ENCODE results near the gene MYRF. TPM values are rescaled to one million over a fixed set of nuclear protein-coding genes. Genes with fewer than 3 reads are reported as not detected.

MYRF gene
- total RNA-seq, 1 donor from 2014 or later, result 0.27 TPM

DNA sequence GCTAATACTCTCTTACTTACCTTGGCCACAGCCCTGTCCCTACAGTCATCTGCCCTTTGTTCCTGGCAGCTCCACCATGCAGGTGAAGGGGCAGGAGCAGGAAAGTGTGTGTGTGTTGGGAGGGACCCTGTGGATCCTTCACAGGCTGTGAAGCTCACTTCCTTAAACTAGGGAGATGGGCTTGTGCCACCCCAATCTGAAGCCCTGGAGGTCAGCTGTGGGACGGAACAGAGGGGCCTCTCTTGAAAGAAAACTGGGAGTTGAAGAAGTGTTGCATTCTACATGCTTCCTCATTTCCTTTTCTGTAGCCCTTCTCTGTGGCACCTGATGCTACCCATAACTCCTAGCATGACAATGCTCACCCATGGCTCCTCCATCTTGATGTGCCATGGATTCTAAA, 52.7 kb downstream of the MYRF start:
- no peak for DNase-seq (ENCODE audit: low spot score)
- intact Hi-C loops (cut with DNase I), result no loop called here

DNA sequence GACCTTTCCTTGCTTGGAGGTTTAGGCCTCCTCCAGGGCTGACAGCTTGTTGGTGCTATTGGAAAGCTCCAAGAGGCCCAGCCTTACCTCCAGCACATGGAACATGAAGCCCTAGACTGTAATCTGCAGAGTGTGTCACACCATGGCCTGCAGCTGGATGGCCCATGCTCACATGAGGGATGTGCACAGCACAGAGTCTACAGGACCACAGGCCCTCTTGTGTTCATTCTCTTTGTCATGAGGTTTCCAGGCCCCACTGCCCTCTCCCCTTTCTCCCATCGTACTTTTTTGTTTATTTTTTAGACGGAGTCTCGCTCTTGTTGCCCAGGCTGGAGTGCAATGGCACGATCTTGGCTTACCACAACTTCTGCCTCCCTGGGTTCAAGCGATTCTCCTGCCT, 54.3 kb downstream of the MYRF start:
- intact Hi-C loops (cut with DNase I), result no loop called here
- no peak for DNase-seq (ENCODE audit: low spot score)

DNA sequence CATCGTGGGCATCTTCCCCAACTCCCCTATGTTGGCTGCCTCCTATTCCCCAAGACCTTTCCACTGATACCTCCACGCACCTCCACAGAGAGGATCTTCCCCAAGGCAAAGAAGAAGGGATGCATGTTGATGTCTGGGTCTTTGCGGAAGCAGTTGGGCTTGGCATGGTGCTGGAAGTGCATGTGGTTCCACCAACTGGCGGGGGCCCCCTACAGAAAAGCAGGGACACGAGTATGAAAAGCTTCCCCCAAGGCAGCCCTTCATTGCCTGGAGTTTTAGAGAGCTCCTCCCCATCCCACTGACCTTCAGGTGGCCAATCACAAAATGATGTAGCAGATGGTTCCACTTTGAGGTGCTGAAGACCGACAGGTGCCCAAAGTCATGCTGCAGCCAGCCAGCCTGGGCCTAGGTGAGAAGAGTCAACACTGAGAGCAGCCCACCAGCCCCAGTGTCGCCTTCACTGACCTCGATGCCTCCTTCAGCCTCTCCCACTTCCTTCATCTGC, 58.3 kb downstream of the MYRF start:
- intact Hi-C loops (cut with DNase I), result no loop called here
- no peak for DNase-seq (ENCODE audit: low spot score)

DNA sequence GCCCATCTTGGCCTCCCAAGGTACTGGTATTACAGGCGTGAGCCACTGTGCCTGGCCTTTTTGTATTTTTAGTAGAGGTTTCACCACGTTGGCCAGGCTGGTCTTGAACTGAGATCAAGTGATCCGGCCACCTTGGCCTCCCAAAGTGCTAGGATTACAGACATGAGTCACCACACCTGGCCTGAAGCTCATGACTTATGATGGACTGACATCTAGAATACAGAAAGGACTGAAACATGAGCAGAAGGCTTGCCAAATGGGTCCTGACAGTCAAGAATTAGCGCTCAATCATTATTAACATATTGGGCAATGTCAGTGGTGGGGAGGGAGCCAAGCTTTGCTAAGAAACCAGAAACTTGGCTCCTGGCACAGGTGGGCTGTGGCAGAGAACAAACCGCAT, 59.4 kb downstream of the MYRF start:
- intact Hi-C loops (cut with DNase I), result no loop called here

DNA sequence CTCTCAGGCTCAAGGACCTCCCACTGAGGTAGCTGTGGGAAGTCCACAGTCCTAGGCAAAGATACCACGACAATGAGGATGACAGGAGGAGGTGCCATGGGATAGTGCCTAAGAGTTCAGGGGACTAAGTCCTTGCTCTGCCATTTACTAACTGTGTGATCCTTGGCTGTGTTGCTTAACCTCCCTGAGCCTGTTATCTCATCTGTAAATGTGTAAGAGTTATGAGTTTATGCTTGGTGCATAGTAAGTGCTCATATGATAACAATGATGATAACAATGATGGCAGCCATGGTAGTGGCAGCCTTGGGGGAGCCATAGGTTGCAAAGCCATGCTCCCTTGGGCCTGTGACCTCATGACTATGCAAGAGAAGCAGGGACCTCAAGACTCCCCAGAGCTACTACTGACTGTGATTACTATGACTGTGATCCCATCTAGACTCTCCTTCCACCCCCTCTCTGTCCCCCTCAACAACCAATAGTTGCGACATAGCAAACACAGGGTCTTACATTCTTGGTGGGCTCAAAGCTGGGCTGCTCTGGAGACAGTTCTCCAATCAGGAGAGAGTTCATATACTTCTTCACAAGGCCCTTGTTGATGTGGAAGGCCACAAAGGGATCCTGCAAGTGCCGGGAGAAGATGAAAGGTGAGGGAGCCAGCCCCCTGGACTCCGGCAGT, 60.4 kb downstream of the MYRF start:
- no peak for DNase-seq (ENCODE audit: low spot score)
- intact Hi-C loops (cut with DNase I), result no loop called here

More for the DNA sequence above, 59.4 kb downstream of the MYRF start:
- DNase-seq (ENCODE audit: low spot score), result no peak

DNA sequence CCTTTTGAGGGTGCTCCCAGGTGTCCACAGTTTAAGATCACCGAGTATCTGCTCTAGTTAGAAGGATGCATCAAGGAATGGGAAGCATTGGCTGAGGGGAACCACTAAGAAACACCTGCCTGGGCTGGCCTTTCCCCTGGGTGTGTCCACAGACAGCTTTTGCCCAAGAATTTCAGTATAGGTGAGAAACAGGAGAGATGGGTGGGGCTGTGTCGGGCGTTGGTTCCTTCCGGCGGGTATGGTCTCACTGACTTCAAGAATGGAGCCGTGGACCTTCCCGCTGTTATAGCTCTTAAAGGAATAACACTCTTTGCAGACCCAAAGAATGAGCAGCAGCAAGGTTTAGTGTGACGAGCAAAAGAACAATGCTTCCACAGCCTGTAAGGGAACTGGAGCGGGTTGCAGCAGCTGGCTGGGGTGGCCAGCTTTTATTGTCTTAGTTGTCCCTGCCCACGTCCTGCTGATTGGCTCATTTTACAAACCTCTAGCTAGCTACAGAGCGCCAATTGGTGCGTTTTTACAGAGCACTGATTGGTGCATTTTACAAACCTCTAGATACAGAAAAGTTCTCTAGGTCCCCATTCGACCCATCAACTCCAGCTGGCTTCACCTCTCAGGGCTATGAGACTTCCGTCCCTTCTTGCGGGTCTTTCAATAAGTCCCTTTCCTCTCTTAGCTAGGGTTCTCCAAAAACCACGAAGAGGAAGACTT, 62.0 kb downstream of the MYRF start:
- DNase-seq (ENCODE audit: low spot score), result no peak
- intact Hi-C loops (cut with DNase I), result loop anchor here (2.0 kb wide), 1 partner anchor 76 kb away; the partner anchor contains the start of gene FADS3

DNA sequence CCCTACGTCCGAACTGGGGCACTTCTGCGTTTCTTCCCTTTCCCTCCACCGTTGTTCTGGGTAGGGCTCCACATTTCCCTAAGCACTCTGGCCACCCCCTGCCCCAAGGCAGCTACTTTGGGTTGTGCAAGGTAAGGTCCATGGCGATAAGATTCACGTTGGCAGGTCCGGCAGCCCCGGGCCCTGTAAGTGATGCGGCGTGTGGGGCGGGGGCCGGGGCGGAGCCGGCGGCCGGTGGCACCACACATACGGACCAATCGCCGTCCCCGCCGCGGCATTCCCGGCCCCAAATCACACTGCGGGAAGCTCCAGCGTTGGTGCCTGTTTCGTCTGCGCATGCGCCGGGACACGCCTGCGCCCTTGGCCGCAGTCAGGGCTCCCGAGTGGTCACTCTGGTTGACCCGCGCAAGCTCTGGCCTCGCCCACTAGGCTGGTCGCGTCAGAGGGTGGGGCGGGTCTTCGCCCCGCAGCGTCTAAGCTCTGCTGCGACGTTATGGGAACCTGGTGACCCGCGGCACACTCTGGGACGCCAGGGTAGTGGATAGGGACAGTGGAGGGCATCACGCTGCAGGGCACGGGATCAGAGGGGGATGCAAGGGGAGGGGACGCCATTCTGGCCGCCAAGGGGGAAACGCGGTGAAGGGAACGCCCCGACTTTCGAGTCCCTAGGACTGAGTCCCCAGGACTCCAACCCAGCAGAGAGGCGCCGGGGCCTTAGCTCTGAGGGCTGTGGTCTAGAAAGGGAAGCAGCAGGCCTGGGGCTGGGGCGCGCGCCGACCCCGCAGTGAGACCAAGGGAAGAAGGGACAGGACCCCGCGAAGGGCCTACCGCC, 62.7 kb downstream of the MYRF start:
- DNase-seq (ENCODE audit: low spot score), result peak; percentile 98
- intact Hi-C loops (cut with DNase I), result loop anchor here (2.0 to 5.0 kb wide), 4 partner anchors 57 to 292 kb away; partner anchors contain the start of genes FADS3 and FTH1

DNA sequence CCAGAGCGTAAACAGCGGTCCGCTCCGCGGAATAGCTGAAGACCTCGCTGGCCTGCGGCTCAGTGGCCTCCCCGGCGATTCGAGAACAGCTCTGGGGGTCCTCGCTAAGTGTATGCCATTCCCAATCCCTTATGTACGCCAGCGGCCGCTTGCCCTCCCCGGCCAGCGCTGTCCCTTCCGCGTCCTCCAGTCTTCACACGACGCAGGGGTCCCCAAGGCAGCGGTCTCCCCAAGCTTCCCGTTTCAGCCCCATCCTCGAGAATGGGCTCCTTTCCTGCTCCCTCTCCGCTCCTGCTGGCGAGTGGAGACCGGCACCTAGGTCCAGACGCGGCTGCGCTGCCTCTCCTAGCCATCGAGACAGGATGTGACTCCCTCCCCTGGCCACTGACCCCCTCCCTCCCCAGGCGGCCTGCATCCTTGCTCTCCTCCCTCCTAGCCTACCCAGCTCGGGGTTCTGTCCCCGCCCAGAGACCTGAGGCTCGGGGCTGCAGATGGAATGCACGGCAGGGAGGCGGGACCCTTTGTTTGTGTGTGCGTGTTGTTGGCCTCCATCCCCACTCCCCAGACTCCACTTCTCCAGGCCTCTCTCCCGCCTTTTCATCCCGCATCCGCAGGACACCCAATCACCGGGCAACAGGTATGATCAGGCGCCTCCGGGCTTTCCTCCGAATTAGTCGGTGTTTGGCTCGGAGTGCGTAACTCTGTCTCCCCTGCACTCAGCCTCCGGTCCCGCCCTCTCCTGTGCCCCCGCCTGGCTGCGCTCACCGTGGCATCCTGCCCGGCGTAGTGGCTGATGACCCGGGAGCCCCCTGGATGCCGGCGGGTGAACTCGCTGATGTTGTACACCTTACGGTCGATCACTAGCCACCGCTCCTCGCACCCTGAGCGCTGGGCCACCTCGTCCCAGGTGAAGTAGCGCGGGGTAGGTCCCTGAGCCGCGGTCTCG, 63.6 kb downstream of the MYRF start:
- DNase-seq (ENCODE audit: low spot score), result peak; percentile 83
- intact Hi-C loops (cut with DNase I), result loop anchor here (2.0 to 5.0 kb wide), 5 partner anchors 45 to 291 kb away; partner anchors contain the start of genes FADS3 and FTH1

DNA sequence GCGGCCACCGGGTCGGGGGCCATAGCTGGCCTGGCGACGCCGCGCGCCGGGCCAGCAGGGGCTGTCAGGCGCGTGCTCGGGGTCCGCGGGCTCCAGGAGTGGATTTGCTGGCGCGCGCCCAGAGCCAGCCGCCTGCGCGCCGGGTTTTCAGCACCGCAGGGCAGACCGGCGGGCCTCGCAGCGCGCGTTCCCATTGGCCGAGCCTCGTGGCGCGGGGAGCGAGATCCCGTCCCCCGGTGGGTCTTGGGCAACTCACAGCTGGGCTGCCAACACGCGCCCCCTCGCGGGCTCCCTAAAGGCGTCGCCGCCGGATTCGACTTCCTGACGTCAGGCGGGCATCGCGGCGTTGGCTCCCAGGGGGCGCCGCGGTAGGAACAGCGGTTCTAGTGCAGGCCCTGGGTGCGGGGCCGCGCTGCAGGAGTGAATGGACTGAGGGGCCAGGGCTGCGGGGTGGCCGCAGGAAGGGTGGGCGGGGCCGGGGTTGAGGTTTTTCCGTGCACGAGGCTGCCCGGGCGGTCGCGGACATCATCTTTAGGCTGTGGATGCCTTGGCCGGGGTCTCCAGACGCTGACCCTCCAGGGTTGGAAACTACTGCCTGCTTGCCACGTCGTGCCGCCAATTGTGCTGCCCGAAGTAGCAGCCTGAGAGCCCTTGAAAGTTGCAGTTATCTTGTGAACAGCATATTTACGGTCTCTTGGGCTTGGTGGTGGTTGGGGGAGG, 64.5 kb downstream of the MYRF start, which contains the start of gene FADS1:
Gene FADS1, minus strand, starts transcription at position 268 of the 720 bp plus-strand sequence. Its CDS starts 74 bp downstream, at position 194.
- DNase-seq (ENCODE audit: low spot score), result peak; percentile 92
- intact Hi-C loops (cut with DNase I), result loop anchor here (2.0 to 5.0 kb wide), 4 partner anchors 44 to 290 kb away; partner anchors contain the start of gene FTH1

DNA sequence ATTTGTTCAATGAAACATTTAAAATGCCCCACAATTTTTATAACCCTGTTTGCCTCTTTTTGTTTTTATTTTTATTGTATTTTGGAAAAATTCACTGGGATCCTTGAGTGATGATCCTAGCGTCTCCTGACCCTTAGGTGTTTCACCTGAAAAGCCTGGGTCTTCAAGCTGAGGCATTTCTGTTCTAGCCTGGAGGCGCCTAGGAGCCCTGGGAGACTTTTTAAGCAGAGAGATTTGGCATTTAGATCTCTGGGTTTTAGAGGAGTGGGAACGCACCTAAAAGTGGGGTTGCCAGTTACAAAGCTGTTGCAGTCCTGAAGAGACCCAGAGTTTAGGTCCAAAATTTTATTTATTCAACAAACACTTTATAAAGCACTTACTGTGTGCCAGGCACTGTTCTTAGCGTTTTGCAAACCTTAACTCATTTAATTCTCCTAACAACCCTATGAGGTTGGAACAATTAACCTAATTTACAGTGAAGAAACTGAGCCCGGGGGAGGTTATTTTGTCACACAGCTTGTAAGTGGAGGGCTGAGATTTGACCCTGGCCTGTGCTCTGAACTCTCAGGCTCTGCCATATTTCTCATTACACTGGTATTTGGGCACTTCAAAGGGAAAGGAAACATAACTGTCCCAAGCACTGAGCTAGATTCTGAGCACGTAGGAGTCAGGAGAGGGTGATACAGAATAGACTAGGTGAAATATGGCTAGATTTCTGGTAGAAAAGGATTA, 65.2 kb downstream of the MYRF start:
- peak; percentile 4 for DNase-seq (ENCODE audit: low spot score)
- intact Hi-C loops (cut with DNase I), result loop anchor here (2.0 to 5.0 kb wide), 4 partner anchors 43 to 290 kb away; partner anchors contain the start of gene FTH1

DNA sequence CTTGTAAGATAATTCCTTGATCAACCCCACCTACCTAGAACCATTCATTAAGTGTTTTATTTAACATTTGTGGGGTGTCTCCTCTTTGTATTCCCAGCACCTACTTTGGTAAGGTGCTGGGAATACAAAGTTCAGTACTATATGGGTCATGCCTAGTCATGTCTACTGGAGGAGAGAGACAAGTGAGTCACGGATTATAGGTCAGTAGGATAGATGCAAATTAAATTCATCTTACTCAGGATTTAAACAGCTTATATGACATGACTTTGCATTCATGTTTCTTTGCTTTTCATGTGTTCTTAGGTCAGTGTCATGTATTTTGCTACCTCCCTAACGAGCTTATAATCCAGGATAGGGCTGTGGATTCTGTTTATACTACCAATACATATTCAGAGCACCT, 67.7 kb downstream of the MYRF start:
- intact Hi-C loops (cut with DNase I), result no loop called here
- DNase-seq (ENCODE audit: low spot score), result no peak

DNA sequence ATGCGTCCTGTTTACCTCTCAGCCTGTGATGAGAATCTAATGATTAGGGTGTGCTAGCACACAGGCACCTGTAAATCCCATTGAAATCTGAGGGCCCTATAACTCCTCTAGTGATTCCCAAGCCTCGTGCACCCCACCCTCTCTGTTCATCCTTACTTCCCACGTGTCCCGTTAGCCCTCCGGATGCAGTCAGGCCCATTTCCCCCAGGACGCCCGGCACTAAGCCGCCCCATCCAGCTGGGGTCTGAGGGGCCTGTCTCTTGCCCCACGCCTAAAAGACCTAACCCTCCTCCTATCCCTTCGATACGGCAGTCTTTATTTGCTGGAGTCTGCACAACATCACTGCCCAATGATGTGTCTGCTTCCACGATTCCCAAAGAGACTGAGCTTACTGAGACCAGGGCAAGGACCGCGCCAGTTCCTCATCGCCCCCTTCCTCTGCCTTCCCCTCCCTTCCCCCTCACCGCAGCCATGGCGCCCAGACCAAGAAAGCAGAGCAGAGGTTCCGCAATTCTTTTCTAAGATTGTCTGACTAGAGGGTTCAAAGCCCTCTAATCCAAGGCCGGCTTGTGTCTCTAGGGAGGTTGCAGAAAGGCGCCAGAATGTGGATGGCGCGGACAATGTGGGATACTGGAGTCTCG, 74.6 kb downstream of the MYRF start:
- DNase-seq (ENCODE audit: low spot score), result no peak
- intact Hi-C loops (cut with DNase I), result no loop called here

DNA sequence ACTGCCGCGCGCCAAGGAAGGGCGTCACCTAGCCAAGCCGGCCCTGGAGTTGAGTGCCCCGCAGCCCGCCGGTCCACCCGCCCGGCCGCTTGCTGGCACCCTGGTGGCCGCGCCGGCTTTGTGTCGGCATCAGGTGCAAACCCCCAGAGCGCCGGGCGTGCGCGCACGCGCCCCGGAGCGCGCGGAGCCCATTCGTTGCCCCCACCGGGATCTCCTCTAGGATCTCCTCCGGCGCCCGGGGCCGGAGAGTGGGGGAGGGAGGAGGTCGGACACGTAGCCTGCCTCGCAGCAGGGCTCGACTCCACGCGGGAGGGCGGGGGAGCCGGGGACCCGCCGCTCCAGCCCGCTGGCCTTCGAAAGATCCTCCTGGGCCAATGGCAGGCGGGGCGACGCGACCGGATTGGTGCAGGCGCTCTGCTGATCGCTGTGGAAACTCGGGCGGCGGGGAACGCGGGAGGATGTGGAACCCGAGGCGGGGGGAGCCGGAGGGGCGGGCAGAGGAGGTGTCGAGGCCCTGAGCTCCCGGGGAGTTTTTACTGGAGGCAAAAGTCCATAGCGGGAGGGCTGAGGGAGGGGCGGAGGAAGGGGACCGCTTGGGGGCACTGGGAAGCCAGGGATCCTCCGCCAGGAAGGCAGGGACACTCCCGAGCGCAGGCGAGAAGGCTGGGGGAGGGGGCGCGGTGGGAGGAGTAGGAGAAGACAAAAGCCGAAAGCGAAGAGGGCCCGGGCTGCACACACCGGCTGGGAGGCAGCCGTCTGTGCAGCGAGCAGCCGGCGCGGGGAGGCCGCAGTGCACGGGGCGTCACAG, 75.3 kb downstream of the MYRF start, which contains the start of gene FADS2:
Gene FADS2, plus strand, starts transcription at position 730 of the 808 bp plus-strand sequence. CDS start 91 bp downstream, outside the sequence.
- peak; percentile 94 for DNase-seq (ENCODE audit: low spot score)
- intact Hi-C loops (cut with DNase I), result no loop called here

DNA sequence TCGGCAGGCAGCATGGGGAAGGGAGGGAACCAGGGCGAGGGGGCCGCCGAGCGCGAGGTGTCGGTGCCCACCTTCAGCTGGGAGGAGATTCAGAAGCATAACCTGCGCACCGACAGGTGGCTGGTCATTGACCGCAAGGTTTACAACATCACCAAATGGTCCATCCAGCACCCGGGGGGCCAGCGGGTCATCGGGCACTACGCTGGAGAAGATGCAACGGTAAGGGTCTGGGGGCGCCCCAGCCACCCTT, 75.9 kb downstream of the MYRF start:
- no peak for DNase-seq (ENCODE audit: low spot score)
- intact Hi-C loops (cut with DNase I), result no loop called here

DNA sequence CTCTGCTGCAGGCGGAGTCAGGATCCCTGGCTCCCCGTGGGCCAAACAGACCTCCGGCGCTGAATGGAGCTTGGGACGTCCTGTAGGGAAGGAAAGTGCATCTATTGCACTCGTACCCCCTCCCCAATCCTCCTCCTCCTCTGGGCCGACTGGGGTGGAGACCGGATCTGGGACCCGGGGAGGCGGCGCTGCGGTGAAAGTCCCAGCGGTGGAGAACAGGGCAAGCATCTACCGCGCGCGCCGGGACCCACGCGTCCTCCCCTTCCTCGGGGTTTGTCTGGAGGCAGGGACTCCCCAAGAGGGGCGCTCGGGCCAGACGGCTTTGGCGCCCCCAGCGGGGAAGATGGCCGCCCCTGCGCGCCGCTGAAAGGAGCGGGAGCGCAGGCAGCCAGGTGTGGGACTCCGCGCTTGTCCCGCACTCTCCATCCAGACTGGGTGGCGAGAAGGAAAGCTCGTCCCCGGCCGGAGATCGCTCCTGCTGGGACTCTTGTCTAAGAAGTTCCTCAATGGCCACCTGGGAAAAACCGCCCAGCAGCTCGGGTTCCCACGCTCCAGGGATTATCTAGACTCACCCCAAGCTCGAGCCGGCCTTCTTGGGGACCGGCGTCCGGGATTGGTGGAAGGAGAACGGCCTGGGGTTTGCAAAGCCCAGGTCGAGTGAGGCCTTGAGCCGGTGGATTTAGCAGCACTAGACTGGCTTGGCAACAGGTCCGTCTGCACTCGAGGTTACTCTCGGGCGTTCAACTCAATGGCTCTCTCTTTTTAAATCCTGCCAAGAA, 76.4 kb downstream of the MYRF start:
- intact Hi-C loops (cut with DNase I), result no loop called here
- no peak for DNase-seq (ENCODE audit: low spot score)
